Mesenchymal stem cell (in vitro differentiated cells and primary cell): ENCODE results near the gene RXRB.

Experiments
- DNase-seq: peaks from one replicate; pipeline ENCODE4 v3.0.0-alpha.2; 2013
- H2AFZ ChIP-seq: one replicate; pipeline ENCODE4 v1.6.1; 2013; ENCODE audit warnings: low read depth, mild to moderate bottlenecking, control low read depth, inconsistent platforms, low read length, moderate library complexity
- H2AK5ac ChIP-seq: 2 replicates; pipeline ENCODE4 v1.6.1; 2013; ENCODE audit warnings: low read length, moderate library complexity, mild to moderate bottlenecking, inconsistent platforms; ENCODE audit not compliant: severe bottlenecking
- H2BK120ac ChIP-seq: one replicate; pipeline ENCODE4 v1.6.1; 2013; ENCODE audit warnings: low read depth, mild to moderate bottlenecking, inconsistent platforms, low read length, moderate library complexity
- H2BK12ac ChIP-seq, 2 experiments: one replicate each; pipeline ENCODE4 v1.6.1; 2013; ENCODE audit warnings: inconsistent platforms in 2 of 2, low read length in 2 of 2, mild to moderate bottlenecking in 2 of 2, moderate library complexity in 2 of 2, control low read depth in 1 of 2
- H2BK15ac ChIP-seq: one replicate; pipeline ENCODE4 v1.6.1; 2013; ENCODE audit warnings: mild to moderate bottlenecking, low read depth, inconsistent platforms; ENCODE audit not compliant: poor library complexity, severe bottlenecking
- H2BK5ac ChIP-seq: 2 replicates; pipeline ENCODE4 v1.6.1; 2013; ENCODE audit warnings: low read depth, mild to moderate bottlenecking, low read length, control low read depth, inconsistent platforms; ENCODE audit not compliant: poor library complexity, severe bottlenecking
- H3K14ac ChIP-seq, 2 experiments: one replicate each; pipeline ENCODE4 v1.6.1; 2013; ENCODE audit warnings: inconsistent platforms in 2 of 2, low read length in 2 of 2, control low read depth in 1 of 2, mild to moderate bottlenecking in 1 of 2, moderate library complexity in 1 of 2
- H3K18ac ChIP-seq, 2 experiments: one replicate each; pipeline ENCODE4 v1.6.1; 2013; ENCODE audit warnings: inconsistent platforms in 2 of 2, low read length in 2 of 2, control low read depth in 1 of 2, low read depth in 1 of 2, mild to moderate bottlenecking in 1 of 2
- H3K23ac ChIP-seq, 2 experiments: one replicate each; pipeline ENCODE4 v1.6.1; 2013; ENCODE audit warnings: inconsistent platforms in 2 of 2, low read length in 2 of 2, mild to moderate bottlenecking in 2 of 2, moderate library complexity in 2 of 2, control low read depth in 1 of 2
- H3K27ac ChIP-seq: 2 replicates; pipeline ENCODE4 v1.5.1; 2013; ENCODE audit warnings: mild to moderate bottlenecking, moderate library complexity, low read length, control low read depth, inconsistent platforms; ENCODE audit not compliant: poor library complexity, severe bottlenecking
- H3K27me3 ChIP-seq, 2 experiments: 2 replicates each; pipeline versions ENCODE4 v1.6.1 to v1.7.0; 2013; ENCODE audit warnings: low read length in 2 of 2, mild to moderate bottlenecking in 2 of 2, moderate library complexity in 2 of 2, control low read depth in 1 of 2, inconsistent platforms in 1 of 2; ENCODE audit not compliant: control insufficient read depth in 1 of 2, insufficient read depth in 1 of 2
- H3K36me3 ChIP-seq, 2 experiments: 2 replicates each; pipeline versions ENCODE4 v1.6.1 to v1.7.0; 2013; ENCODE audit warnings: low read length in 2 of 2, control low read depth in 1 of 2, inconsistent platforms in 1 of 2, low read depth in 1 of 2, mild to moderate bottlenecking in 1 of 2; ENCODE audit not compliant: insufficient read depth in 2 of 2, control insufficient read depth in 1 of 2
- H3K4ac ChIP-seq, 2 experiments: one replicate each; pipeline ENCODE4 v1.6.1; 2013; ENCODE audit warnings: inconsistent platforms in 2 of 2, low read length in 2 of 2, mild to moderate bottlenecking in 2 of 2, moderate library complexity in 2 of 2, control low read depth in 1 of 2, low read depth in 1 of 2
- H3K4me1 ChIP-seq: 2 replicates; pipeline ENCODE4 v1.6.1; 2013; ENCODE audit warnings: low read depth, low read length, control low read depth; ENCODE audit not compliant: control insufficient read depth, insufficient read depth
- H3K4me2 ChIP-seq: 2 replicates; pipeline ENCODE4 v1.6.1; 2013; ENCODE audit warnings: low read length, mild to moderate bottlenecking, inconsistent platforms; ENCODE audit not compliant: poor library complexity, severe bottlenecking
- H3K4me3 ChIP-seq, 2 experiments: 2 replicates each; pipeline versions ENCODE4 v1.5.1 to v1.7.0; 2013; ENCODE audit warnings: low read length in 2 of 2, mild to moderate bottlenecking in 2 of 2, control low read depth in 1 of 2, low read depth in 1 of 2; ENCODE audit not compliant: insufficient read depth in 1 of 2
- H3K79me1 ChIP-seq: replicated peaks from 2 replicates; pipeline ENCODE4 v1.6.1; 2013; ENCODE audit warnings: mild to moderate bottlenecking, control low read depth, low read length, inconsistent platforms; ENCODE audit not compliant: poor library complexity, severe bottlenecking
- H3K9ac ChIP-seq: 2 replicates; pipeline ENCODE4 v1.7.0; 2013; ENCODE audit warnings: mild to moderate bottlenecking, low read length, moderate library complexity
- H3K9me3 ChIP-seq: 2 replicates; pipeline ENCODE4 v1.7.0; 2013; ENCODE audit warnings: mild to moderate bottlenecking, low read length; ENCODE audit not compliant: control insufficient read depth
- H4K8ac ChIP-seq: one replicate; pipeline ENCODE4 v1.6.1; 2013; ENCODE audit warnings: inconsistent platforms, mild to moderate bottlenecking, low read length, moderate library complexity
- H4K91ac ChIP-seq: one replicate; pipeline ENCODE4 v1.6.1; 2013; ENCODE audit warnings: mild to moderate bottlenecking, low read length, inconsistent platforms
- WGBS: methylation state at CpG from one replicate; pipeline ENCODE4 v1.1.7; 2013; ENCODE audit warnings: mixed read lengths; 5-methylcytosine and 5-hydroxymethylcytosine counted together

Gene RXRB

DNA sequence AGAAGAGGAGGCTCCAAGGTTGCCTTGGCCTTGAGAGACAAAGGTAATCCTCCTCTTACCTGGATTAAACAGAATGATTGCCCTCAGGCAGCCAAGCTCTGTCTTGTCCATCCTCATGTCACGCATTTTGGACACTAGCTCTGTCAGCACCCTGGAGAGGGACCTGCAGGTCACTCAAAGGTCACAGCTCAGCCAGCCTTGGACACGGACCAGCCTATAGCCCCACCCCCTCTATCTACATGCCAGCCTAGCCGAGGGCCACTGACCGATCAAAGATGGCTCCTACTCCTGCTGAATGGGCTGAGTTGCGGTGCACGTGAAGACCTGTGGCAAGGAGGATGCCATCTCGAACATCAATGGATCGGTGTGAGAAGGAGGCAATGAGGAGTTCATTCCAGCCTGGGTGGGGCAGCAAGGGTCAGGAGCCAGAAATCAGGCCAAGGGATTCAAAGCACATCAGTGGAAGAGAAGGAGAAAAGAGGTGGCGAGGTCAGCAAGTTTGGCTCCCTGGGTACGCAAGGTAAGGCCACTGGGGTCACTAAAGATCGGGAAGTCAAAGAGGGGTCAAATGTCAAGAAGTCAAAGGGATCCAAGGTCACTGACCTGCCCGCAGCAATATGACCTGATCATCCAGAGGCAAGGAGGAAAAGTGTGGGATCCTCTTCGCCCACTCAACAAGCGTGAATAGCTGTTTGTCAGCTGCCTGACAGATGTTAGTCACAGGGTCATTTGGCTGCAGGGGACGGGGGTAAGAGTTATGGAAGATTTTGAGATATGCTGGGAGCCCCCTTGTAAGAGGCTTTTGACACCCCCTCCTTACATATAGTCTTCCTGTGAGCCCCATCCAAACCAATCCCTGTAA is 4.9 kb downstream of the RXRB start:
- Histone ChIP-seq H3K4me2 (no peak overlapping the region), H3K27ac (no peak overlapping the region), H3K9me3 (no peaks in the 10 kb centered on the region), H3K79me1 (peaks cover 27% of the 10 kb centered on the region), H3K36me3 (peaks cover 38% of the 10 kb centered on the region in 2 experiments), H3K27me3 (peaks cover 17 to 25% of the 10 kb centered on the region in 2 experiments), H3K4me3 (no peak overlapping the region), H2BK12ac (no peak overlapping the region), H4K8ac (no peak overlapping the region), H4K91ac (no peak overlapping the region), H3K18ac (no peak overlapping the region), H3K23ac (no peak overlapping the region), H2BK5ac (no peak overlapping the region), H3K4ac (no peak overlapping the region), H3K14ac (no peak overlapping the region), H2BK120ac (no peak overlapping the region), H2AFZ (no peak overlapping the region), H2AK5ac (no peak overlapping the region), H3K4me1 (peaks cover 33% of the 10 kb centered on the region), H3K9ac (no peak overlapping the region), H2BK15ac (no peak overlapping the region)
- WGBS = 91% methylated on average over 14 of the region's 15 CpGs
- no peak for DNase-seq

- 52% methylated on average over 4 of the region's 8 CpGs for WGBS
- no peak overlapping the region for H2AFZ ChIP-seq
- no peak overlapping the region for H4K8ac ChIP-seq
- no peak overlapping the region for H3K4me2 ChIP-seq
- DNase-seq = no peak
- H3K36me3 ChIP-seq = peaks cover 38% of the 10 kb centered on the region in 2 experiments
- no peak overlapping the region for H3K9ac ChIP-seq
- H2AK5ac ChIP-seq = no peak overlapping the region
- no peak overlapping the region for H3K18ac ChIP-seq
- H3K14ac ChIP-seq = no peak overlapping the region
- no peak overlapping the region for H3K27ac ChIP-seq
- H2BK5ac ChIP-seq = no peak overlapping the region
- no peak overlapping the region for H2BK12ac ChIP-seq
- H3K4ac ChIP-seq = no peak overlapping the region
- peaks cover 27% of the 10 kb centered on the region for H3K79me1 ChIP-seq
- no peak overlapping the region for H2BK15ac ChIP-seq
- no peak overlapping the region for H2BK120ac ChIP-seq
- H3K23ac ChIP-seq = no peak overlapping the region
- no peak overlapping the region for H3K4me3 ChIP-seq
- peaks cover 33% of the 10 kb centered on the region for H3K4me1 ChIP-seq
- no peaks in the 10 kb centered on the region for H3K9me3 ChIP-seq
- H4K91ac ChIP-seq = no peak overlapping the region
- H3K27me3 ChIP-seq = peaks cover 27 to 35% of the 10 kb centered on the region in 2 experiments
Observed at GRCh38 chr6:33194431-33194979, 6.0 kb downstream of the RXRB start.

GRCh38 chr6:33193619-33194018 is 6.8 kb downstream of the RXRB start:
- Histone ChIP-seq H3K27ac (no peak overlapping the region), H3K27me3 (peaks cover 36 to 41% of the 10 kb centered on the region in 2 experiments), H3K4me1 (peaks cover 28% of the 10 kb centered on the region), H2BK5ac (no peak overlapping the region), H4K8ac (no peak overlapping the region), H2AK5ac (no peak overlapping the region), H3K4me3 (no peak overlapping the region), H3K79me1 (peaks cover 27% of the 10 kb centered on the region), H3K9ac (no peak overlapping the region), H3K9me3 (no peaks in the 10 kb centered on the region), H3K4ac (no peak overlapping the region), H4K91ac (no peak overlapping the region), H3K18ac (no peak overlapping the region), H3K36me3 (peaks cover 38% of the 10 kb centered on the region in 2 experiments), H2AFZ (no peak overlapping the region), H3K14ac (no peak overlapping the region), H2BK120ac (no peak overlapping the region), H3K23ac (no peak overlapping the region), H2BK15ac (no peak overlapping the region), H2BK12ac (no peak overlapping the region), H3K4me2 (no peak overlapping the region)
- 74% methylated on average over 4 of the region's 6 CpGs for WGBS
- no peak for DNase-seq
